HG03097 (cell line): ENCODE measurements around the gene BAG5.
"Not testable (repeated sequence)": the region's sequence is repeated elsewhere in the genome, so short reads cannot be mapped to it uniquely, and the experiment has no call there.

ENCODE experiments used
- ATAC-seq: cut with Tn5 transposase; IDR thresholded peaks from one replicate; pipeline ENCODE4 v1.9.1; 2021; ENCODE audit not compliant: unreplicated experiment, low FRiP score

Gene BAG5

GRCh38 chr14:103525430-103526246 lies 36.8 kb downstream of the BAG5 start:
- ATAC-seq: not testable (repeated sequence)

GRCh38 chr14:103524002-103524935 lies 38.2 kb downstream of the BAG5 start:
- ATAC-seq: no peak

DNA sequence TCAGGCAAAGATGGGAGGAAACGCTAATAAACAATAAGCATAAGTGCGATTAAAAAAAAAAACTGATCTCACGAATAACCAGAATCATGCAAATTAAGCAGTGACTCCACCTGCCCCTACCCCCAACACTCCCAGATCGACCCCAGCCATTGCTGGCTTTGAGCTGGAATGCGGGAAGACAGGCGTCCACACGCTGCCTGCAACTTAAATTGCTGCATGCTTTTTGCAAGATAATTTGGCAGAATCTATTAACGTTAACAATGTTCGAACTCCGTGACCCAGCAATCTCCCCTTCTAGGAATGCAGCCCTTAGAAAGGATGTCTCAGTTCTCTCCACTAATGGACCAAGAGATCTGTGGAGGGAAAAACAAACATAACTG lies 38.9 kb downstream of the BAG5 start:
- no peak for ATAC-seq

DNA sequence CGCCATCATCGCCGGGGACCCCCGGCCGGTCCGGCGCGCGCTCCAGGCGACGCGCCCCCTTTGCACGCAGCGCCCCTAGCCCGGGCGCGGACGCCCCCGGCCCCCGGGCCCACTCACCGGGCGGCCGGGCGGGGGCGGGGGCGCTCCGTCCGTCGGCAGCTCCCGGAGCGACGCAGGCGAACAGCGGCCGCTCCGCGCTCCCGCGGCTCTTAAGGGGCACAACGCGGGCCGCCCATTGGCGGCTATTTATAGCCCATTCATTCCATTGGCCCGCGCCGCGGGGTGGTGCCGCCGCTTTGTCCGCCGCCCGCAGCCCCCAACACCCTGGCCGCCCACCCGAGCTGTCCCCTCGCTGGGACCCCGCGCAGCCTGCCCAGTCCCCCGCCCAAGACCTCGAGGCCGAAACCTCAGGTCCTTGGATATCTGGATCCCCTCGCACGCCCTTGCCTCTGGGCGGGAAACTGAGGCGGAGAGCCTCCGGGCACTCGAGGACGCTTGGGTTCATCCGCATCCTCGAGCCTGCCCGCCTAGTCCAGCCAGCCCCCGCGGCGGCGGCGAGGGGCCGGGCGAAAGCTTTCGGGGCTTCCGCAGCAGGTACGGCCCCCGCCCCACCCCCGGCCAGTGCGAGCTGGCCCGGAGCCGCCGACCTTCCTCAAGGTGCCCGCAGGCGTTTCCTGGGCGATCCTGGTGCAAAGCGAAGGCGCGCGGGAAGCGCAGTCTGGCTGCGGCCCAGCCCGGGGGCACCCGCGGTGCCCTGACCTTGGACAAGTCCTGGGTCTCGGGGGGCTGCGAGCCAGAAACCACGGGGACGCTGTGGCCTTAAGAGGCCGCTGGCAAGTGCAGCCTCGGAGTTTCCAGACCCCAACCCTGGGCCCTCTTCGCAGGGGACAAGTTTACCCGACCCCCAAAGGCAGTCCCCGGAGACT lies 39.5 kb downstream of the BAG5 start, which contains the start of gene CKB:
TSS of gene CKB (minus strand) at position 182 of the 926 bp plus-strand sequence. CDS start 337 bp downstream, outside the sequence.
- ATAC-seq: no peak

DNA sequence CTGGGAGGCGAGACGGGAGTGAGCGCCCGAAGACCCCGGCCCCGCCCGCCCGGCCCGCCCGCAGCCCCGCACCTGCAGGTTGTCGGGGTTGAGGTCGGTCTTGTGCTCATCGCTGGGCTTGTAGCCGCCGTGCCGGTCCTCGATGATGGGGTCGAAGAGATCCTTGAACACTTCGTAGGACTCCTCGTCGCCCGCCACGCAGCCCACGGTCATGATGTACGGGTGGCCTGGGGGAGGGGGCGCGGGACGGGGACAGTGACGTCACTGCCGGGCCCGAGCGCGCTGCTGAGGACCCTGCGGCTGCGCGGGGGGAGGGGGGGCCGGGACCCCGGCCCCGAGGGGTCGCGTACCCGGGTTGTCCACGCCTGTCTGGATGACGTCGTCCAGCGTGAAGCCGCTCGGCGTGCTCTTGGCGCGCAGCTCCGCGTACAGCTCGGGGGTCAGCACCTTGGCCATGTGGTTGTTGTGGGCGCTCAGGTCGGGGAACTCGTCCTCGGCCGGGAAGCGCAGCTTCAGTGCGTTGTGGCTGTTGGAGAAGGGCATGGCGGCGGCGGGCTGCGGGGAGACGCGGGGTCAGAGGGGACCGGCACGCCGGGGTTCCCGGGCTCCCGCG lies 40.4 kb downstream of the BAG5 start:
- no peak for ATAC-seq

DNA sequence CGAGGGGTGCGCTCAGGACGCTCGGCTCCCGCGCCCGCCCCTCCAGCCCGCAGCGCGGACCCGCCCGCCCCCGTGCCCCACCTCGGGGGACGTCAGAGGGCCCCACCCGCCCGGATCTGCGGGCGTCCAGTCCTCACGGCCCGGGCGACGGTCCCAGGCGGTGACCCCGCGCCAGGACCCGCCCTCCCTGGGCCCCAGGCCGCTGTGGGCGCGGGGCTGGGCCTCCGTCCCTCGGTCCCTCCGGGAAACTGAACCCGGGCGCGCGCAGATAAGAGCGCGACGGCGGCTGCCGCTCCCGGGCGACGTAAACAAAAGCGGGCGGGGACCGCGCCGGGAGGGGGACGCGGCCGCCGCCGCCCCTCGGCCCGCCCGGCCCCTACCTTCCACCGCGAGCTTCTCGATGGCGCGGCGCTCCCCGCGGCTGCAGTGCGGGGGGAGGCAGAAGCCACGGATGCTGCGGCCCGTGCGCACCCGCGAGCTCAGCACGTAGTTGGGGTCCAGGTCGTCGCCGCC lies 41.0 kb downstream of the BAG5 start:
- no peak for ATAC-seq

GRCh38 chr14:103520657-103521437 lies 41.6 kb downstream of the BAG5 start:
- ATAC-seq: no peak

GRCh38 chr14:103520269-103520656 lies 42.2 kb downstream of the BAG5 start:
- no peak for ATAC-seq

DNA sequence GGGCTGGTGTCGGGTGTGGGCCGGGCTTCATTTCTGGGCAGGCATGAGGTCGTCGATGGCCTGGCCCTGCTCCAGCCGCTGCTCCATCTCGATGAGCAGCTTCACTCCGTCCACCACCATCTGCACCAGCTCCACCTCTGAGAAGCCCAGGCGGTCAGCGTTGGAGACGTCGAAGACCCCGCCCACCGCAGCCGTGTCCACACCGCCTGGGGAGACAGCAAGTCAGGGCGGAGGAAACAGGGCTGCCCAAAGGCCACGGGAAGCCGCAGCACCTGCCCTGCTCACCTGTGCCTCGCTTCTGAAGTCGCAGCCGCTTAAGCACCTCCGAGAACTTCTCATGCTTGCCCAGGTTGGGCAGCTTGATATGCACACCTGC lies 42.6 kb downstream of the BAG5 start:
- ATAC-seq: no peak

- no peak for ATAC-seq
Observed at GRCh38 chr14:103519043-103519836, 43.2 kb downstream of the BAG5 start.

GRCh38 chr14:103518422-103519042 lies 43.9 kb downstream of the BAG5 start:
- no peak for ATAC-seq

DNA sequence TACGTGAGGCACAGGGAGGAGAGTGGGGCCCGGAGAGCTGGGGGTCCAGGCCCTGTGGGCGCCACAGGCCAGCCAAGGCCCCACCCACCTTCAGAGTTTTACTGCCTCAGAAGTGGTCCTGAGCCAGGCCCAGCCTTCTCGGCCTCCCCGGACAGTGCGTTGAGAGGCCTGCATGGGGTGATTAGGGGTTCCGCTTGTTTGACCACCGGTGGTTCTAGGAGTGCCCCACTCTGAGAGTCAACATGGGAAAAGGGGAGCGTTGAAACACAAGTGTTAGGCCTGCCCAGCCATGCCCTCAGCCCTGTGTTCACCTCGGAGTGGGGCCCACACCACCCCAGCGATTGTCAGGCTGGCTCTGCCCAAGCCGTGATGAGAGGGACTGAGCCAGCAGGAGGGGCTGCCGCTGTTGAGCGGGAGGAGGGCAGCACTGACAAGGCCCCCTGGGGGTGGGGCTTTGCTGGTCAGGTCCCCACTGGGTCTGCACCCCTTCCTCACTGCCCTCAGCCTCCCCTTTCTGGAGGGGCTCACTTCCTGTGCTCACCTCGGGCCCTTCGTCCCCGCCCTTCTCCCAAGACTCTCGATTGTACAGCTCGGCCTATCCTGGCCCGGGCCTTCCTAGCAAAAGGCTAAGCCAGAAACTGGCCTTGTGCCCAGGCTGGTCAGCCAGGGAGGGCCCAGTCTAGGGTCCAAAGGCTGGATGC lies 44.6 kb downstream of the BAG5 start:
- ATAC-seq: no peak

DNA sequence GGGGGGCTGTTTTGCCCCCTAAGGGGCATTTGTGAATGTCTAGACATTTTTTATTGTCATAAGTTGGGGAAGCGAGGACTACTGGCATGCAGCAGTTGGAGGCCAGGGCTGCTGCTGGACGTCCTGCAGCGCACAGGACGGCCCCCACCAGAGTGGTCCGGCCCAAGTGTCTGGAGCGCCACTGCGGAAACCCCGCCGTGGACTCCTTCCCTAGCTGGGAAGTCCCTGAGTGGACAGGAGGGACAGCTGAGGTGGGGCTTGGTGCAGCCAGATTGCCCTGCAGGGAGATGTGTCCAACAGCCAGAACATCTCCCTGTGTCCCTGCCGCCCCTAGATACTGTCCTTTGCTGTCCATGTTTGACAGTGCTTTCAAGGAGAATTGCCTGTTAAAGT lies 45.3 kb downstream of the BAG5 start:
- no peak for ATAC-seq

DNA sequence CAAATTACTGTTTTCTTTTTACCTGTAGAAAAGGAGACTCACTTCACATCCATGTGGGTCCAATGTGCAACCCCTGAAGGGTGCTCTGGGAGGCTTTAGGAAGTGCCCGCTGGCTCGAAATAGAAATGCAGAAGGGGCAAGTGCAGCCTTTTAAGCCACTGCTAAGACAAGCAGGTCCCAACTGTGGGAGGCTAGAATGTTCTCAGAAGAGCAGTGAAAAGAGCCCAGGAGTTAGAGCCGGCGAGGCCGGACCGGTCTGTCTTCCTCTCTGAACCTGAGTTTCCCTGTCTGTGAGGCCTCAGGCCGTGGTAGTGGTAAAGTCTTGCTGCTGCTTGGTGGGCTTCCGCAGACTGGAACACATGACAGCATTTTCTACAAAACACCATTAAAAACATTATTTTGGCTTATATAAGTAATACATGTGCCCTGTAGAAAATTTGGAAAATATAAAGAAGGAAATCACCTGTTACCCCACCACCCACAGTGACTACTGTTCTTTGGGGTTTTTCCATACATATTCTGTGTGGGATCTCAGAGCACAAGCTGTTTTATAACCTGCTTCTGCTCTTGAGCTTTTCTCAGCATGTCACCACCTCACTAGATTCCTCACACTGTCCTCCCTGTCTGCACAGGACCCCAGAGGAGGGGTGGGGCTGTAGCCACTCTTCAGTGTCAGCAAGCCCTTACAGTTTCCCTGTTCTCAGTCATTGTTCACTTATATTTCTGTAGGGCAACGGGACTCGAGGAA lies 45.9 kb downstream of the BAG5 start:
- ATAC-seq: no peak

GRCh38 chr14:103514596-103515421 lies 47.6 kb downstream of the BAG5 start:
- no peak for ATAC-seq
